Astrocyte of the cerebellum (primary cell): ENCODE measurements around the gene ATXN1.

ENCODE experiments used
- DNase-seq: peaks from one replicate; pipeline ENCODE4 v3.0.0-alpha.2; 2011; ENCODE audit warnings: low read depth
- H3K4me3 ChIP-seq: 2 replicates; pipeline ENCODE4 v1.5.1; 2011; ENCODE audit warnings: mild to moderate bottlenecking, low read depth, low read length, moderate library complexity
- in situ Hi-C: cut with HindIII; loops from 2 replicates; pipeline ENCODE4 v1.10.0; 2017; ENCODE audit warnings: low sequenced_read_pairs
- TF ChIP-seq, protein P1 (sequence below): IDR thresholded peaks from 2 replicates; pipeline ENCODE4 v1.5.1; 2012; ENCODE audit warnings: low read length, low read depth, moderate library complexity, mild to moderate bottlenecking; ENCODE audit errors: missing control alignments

Gene ATXN1

DNA sequence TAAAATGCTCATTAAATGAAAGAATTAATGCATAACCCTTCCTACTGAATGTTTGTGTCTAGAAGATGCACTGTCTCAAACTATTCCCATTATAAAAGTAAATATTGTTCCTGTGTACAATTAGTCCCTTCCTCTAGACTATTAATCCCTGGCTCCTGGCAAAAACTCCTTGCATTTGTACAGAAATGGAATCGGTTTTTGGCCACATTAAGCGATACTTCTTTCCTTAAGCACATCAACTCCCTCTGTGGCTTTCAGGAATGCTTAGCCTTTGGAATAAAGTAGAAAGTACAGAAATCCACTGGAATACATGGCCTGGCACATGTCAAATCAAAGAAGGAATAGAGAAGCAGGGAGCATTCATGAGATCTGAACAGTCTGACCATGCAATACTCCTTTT is 343.1 kb downstream of the ATXN1 start:
- TF ChIP-seq, protein P1, sequence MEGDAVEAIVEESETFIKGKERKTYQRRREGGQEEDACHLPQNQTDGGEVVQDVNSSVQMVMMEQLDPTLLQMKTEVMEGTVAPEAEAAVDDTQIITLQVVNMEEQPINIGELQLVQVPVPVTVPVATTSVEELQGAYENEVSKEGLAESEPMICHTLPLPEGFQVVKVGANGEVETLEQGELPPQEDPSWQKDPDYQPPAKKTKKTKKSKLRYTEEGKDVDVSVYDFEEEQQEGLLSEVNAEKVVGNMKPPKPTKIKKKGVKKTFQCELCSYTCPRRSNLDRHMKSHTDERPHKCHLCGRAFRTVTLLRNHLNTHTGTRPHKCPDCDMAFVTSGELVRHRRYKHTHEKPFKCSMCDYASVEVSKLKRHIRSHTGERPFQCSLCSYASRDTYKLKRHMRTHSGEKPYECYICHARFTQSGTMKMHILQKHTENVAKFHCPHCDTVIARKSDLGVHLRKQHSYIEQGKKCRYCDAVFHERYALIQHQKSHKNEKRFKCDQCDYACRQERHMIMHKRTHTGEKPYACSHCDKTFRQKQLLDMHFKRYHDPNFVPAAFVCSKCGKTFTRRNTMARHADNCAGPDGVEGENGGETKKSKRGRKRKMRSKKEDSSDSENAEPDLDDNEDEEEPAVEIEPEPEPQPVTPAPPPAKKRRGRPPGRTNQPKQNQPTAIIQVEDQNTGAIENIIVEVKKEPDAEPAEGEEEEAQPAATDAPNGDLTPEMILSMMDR = no peak
- H3K4me3 ChIP-seq = no peak overlapping the region
- DNase-seq = no peak
- in situ Hi-C loops = no loop called here

DNA sequence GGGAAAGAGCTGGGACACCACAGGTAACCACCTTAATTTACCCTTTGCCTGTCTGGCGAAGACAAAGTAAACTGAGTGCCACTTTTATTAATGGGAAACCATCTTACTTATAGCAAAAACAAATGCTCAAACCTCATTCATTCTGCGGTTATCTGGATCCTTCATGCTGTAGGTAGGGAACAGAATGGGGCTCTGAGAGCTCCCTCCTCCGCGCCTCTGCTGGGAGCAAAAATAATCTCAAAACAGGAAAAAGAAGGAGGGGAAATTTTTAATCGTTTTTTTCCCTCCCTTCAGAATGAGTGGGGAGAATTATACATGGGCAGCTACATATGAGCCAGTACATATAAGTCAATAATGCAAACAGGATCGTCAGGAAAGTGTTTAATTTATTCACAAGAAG is 345.6 kb downstream of the ATXN1 start:
- TF ChIP-seq, protein P1 = no peak
- no peak for DNase-seq
- in situ Hi-C loops = no loop called here
- no peak overlapping the region for H3K4me3 ChIP-seq

DNA sequence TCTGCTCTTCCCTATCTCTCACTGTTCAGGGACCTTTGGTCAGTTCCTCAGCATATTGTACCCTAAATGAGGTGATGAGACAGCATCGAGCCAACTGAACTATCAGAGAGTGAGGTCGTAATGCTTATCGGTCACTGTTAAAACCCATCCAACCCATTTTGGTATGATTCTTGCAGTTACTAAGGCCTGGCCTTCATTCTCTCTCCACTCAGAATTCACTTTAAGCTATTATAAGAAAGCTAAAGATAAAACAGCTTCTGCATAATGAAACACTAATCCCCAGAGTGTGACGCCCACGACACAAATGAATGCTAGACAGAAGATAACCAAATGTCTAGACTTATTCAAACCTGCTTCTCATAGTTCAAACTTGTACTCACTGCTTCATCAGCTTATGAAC is 347.1 kb downstream of the ATXN1 start:
- in situ Hi-C loops = no loop called here
- TF ChIP-seq, protein P1 = no peak
- DNase-seq = no peak
- H3K4me3 ChIP-seq = no peak overlapping the region

DNA sequence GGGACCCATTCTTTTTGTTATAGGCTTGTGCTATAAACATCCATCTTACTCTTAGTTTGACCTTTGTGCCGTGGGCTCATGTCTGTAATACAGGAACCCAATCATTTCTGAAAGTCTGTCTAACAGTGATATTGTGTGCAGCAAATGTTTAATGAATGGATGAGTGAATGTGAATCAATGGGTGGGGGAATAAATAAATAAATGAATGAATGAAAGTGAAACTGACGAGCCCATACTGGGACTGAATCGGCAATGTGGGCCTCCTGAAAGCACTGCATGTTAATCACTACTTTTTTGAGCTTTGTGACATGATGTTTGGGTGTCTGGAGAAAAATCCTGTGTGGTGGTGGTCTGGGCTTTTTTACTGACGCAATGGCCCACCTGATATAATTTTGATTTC is 347.9 kb downstream of the ATXN1 start:
- in situ Hi-C loops = no loop called here
- TF ChIP-seq, protein P1 = no peak

DNA sequence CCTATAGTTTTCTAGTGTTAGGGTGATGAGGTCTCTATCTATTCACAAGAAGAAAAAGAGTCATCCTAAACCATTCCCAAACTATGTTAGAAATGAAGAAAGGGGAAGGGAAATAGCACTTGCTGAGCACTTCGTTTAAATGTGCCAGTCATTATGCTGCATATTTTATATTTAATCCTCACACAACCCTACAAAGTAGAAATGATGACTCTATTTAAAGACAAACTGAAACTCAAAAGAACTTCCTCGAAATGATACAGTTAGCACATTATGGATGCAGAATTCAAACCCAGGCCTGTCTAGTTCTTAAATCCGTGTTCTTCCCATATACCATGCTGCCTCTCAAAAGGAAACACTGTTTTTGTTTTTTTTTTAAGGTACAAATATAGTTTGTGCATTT is 348.3 kb downstream of the ATXN1 start:
- in situ Hi-C loops = no loop called here

More for the DNA sequence above, 347.9 kb downstream of the ATXN1 start:
- DNase-seq = no peak
- no peak overlapping the region for H3K4me3 ChIP-seq

DNA sequence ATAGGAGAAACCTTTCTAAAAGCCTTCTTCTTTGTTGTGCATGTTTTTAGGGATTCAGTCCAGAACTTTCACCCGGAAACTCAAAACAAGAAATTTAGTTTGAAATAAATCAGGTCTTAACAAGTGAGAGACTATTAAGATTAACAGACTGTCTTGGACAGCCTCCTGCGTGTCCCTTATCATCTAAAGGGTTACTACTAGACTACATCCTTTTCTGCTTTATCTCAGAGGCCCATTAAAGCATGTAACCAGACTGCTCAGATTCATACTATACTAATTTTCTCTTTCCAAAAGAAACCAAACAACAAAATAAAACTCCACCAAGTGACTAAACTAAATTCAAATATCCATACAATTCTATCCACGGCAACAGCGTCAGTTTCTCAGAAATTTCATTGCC is 349.1 kb downstream of the ATXN1 start:
- TF ChIP-seq, protein P1 = no peak
- no peak overlapping the region for H3K4me3 ChIP-seq
- in situ Hi-C loops = no loop called here
- no peak for DNase-seq

More for the DNA sequence above, 348.3 kb downstream of the ATXN1 start:
- H3K4me3 ChIP-seq = no peak overlapping the region
- no peak for DNase-seq
- TF ChIP-seq, protein P1 = no peak
